Activated CD8-positive, alpha-beta memory T cell treated with anti-CD3 and anti-CD28 coated beads, Interleukin-2, amount 50 U/mL, for 24 hours (primary cell): ENCODE results near the gene KREMEN2.
"Not testable (repeated sequence)": the region's sequence is repeated elsewhere in the genome, so short reads cannot be mapped to it uniquely, and the experiment has no call there.

Experiments
- DNase-seq: peaks from one replicate; pipeline ENCODE4 v3.0.0-alpha.2; 2020; ENCODE audit errors: extremely low read depth

The KREMEN2 gene

DNA sequence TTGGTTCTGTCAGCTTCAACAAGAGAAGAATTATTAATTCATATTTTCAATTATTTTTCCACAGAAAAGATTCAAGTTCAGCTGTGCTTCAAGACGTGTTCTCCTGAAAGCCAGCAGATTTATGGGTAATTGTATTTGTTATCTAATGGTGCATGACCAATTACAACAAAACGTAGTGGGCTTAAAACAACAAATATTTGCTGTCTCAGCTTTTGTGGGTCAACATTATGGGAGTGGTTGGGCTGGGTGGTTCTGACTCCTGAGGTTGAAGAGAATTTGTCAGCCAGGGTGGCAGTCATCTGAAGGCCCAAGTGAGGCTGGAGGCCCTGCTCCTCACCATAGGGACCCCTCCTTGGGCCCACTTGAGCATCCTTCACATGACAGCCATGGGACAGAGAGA is 24.1 kb upstream of the KREMEN2 start:
- no peak for DNase-seq

GRCh38 chr16:2942045-2942444 is 22.0 kb upstream of the KREMEN2 start:
- DNase-seq: no peak

GRCh38 chr16:2943716-2944115 is 20.4 kb upstream of the KREMEN2 start:
- not testable (repeated sequence) for DNase-seq

DNA sequence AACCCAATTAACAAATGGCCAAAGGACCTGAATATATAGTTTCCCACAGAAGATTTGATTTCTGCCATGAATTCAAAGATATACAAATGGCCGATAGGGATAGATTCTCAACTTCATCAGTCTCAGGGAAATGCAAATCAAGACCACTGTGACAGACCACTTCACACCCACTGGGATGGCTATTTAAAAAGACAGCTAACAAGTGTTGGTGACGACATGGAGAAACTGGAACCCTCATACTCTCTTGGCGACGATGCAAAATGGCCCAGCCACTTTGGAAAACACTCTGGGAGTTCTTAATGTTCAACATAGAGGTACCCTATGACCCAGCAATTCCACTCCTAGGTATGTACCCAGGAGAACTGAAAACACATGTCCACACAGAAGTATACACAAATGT is 17.4 kb upstream of the KREMEN2 start:
- DNase-seq: no peak

DNA sequence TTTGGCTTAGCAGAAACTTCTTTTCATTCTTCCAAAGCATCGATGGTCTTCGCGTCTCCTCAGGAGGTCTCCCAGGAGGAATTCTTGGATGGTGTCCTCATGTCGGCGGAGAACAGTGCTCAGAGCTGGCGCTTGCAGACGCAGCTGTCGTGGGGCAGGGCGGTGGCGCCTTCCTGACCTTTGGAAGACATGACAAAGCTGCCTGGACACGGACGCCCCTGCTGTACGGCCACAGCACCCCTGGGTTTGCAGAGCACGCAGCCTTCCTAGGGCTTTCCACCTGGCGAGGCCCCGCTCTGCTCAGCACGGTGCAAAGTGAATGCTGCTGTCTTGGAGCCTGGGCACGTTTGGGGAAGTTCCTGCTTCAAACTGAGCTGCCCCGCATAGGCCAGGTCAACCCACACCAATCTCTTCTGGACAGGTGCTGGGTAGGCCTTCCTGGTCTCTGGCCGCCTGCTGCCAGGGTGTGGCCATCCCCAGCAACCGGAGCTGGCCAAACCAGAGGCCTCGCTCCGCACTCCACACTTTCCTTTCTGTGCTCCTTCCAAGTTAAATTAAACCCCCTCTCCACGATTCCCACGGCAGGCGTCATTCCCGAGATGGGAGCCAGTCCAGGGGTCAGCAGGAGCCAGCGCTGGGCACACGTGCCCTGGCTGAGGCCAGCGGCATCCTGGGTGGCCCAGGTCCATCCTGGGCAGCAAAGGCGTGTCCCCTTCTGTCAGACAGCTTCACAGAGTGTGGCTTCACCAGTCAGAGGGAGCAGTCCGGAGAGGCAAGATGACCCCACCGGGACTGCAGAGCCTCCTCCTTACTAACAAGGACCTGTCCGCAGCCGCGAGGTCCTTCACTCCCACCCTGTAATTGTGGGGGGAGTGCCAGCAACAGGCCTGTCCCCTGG is 15.0 kb upstream of the KREMEN2 start:
- no peak for DNase-seq

- no peak for DNase-seq
Observed at GRCh38 chr16:2949705-2950352, 14.2 kb upstream of the KREMEN2 start.

DNA sequence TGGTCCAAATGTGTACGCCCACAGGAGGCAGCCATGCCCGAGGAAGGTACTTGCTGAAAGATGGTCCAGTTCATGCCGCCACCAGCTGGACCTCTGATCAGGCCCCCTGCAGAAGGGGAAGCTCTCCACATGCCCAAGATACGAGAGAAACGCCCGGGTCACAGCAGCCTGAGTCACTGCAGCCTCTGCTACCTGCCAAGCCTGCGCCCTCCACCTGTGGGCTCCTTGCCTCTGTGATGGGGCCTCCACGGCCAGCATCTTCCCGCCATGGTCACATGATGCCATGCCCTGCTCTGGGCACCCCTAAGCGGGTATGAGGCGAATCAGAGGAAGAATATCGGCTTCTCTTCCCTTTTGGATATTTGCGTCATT is 13.7 kb upstream of the KREMEN2 start:
- DNase-seq: no peak

GRCh38 chr16:2950773-2951172 is 13.3 kb upstream of the KREMEN2 start:
- DNase-seq: no peak

DNA sequence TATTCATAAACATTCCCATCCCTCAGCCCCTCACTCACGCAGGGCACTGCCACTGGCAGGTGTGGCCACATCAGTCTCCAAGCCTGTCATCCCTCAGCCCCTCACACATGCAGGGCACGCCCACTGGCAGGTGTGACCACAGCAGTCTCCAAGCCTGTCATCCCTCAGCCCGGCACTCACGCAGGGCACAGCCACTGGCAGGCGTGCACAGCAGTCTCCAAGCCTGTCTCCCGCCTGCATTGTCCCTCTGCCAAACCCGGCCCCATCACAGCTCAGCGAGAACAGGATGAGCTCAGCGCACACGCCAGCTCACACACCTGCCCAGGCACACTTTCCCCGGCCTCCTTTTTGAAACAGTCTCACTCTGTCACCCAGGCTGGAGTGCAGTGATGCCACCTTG is 11.4 kb upstream of the KREMEN2 start:
- DNase-seq: no peak

DNA sequence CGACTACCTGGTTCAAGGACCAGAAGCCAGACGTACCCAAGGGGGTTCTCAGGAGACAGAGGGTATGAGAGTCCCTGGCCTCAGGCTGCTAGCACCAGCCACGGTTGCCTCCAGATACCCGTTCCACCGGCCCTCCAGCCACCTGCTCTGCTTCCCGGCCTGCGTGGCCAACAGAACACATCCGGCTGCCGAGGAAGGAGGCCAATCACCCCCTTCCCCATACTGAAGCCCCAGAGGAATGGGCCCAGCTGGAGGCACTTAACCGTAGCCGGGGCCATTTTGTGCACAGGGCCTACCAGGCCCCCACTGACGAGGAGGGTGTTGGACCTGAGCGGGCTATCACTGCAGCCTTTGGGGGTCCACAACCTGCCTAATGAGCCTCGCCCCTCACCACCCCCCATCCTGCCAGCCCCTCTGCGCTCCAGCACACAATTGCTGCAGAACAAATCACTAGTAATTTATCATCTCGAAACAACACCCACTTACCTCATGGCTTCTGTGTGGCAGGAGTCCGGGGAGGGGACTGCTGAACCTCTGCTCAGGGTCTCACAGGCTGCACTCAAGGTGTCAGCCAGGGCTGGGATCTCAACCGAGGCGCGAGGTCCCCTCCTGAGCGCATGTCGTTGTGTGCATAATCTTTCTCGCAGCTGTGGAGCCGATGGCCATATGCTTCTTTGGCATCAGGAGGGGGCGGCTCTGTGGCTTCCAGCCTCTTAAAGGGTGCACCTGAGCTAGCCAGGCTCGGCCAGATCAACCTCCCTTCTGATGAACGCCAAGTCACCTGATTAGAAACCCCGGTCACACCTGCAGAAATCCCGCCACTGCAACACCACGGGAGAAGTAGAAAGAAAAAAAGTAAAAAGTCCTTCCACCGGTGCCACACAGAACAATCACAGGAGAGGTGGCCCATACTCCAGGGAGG is 10.1 kb upstream of the KREMEN2 start:
- no peak for DNase-seq

GRCh38 chr16:2954656-2955381 is 9.3 kb upstream of the KREMEN2 start:
- DNase-seq: no peak

DNA sequence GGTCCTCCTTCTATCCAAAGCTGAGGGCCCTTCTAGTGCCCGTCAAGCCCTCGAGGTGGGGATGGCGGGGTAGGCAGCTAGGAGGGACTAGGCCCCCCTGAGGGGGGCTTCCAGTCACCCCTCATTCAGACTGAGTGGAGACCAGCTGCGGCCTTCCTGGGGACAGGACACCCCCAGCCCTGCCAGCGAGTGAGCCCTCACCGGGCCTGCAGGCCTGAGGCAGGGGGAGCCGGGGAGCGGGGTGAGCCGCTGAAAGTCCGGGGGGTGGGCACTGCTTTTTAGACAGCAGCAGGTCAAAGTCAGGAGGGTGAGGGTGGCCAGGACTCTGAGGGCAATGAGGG is 8.7 kb upstream of the KREMEN2 start:
- DNase-seq: no peak

DNA sequence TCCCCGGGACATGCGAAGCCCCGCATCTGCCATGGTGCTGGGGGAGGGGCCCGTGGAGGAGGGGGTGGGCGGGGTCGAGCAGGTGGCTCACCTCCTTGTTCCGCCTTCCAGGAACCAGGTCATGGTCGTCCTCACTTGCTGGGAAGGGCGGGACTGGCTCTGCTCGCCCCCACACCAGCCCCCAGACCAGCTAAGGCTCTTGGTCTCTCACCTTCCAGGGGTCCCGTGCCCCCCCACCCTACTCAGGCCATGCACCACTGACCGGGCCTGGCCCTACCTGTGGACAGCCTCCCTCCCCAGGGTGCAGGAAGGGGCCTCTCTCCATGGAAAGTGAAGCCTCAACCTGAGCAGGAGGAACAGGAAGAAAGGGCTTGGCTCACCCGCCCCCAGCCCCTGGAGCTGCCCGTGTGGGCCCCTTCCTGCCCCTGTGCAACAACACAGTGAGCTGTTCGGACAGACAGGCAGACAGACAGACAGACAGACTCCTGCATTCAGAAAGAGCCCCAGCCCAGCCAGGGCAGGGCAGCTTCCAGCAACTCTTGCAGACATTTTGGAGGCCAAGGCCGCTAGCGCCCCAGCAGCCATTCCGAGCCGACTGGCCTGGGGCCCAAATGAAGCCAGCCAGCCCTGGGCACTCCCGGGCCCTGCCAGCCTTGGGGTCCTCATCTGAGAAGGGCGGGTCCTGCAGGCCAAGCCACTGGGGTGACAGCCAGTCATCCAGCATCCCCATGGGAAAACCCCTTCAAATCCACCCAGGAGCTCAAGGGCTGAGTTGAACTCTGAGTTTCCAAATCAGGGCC is 8.1 kb upstream of the KREMEN2 start:
- no peak for DNase-seq

DNA sequence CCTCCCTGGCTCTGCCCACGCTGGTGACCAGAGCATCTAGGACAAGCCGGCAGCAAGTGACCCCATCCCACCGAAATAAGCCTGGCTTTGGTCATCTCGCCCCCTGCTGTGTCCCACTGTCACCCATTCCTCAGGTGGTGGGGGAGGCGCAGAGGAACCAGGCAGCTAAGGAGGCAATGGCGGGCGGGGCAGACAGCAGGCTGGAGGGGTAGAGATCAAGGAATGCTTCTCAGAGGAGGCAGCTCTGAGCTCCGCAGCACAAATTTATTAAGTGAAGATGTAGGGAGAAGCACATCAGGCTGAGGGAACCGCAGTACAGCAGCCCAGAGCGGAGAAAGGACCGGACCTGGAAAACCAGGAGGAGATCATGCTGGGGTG is 7.5 kb upstream of the KREMEN2 start:
- DNase-seq: no peak

DNA sequence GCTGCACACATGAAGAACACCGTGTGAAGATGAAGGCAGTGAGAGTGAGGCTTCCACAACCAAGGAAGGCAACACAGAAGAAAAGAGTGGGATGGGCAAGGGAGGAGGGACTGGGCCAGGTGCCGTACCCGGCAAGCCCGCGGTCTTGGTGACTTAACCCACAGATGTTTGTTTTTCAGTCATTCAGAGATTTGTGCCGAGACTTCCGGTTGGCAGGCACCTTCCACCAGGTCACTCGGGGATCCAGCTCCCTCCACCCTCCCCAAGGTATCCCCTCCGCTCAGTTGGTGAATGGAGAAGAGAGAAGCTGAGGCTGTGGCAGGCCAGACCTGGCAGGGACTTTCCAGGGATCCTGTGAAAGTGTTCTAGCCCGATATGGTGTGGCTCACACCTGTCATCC is 4.9 kb upstream of the KREMEN2 start:
- DNase-seq: no peak

- DNase-seq: no peak
Observed at GRCh38 chr16:2960183-2961010, 3.7 kb upstream of the KREMEN2 start.

DNA sequence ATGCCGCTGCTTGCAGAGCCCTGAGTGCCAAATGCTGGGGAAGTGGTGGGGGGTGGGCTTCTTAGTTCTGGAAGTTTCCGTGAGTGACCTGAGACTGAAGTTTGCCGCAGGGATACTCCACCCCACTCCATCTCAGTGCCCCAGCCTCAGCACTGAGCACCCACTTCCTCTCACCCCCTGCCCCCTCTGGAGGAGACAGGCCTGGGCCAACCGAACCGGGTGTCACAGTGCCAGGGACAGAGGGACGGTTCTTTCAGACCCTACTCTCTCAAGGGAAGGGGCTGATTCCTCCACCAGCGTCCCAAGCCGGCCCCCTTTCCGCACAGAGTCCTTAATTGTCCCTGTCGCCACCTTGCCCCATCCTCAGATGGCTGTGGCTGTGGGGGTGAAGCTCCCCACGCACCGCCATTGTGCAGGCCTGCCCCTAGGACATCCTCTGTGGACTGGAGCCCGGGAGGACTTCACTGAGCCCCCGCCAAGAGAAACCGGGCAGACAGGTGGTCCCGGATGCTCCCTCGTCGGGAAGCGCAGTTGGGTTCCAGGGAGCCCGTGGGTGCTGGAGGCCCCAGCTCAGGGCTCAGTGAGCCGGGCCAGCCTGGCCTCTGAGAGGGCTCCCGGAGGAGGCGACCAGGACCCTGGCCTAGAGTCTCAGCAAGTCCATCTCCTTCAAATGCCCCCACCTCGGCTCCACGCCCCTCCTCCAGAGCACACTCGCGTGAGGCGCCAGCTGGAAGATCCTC is 1.6 kb upstream of the KREMEN2 start:
- DNase-seq: no peak

DNA sequence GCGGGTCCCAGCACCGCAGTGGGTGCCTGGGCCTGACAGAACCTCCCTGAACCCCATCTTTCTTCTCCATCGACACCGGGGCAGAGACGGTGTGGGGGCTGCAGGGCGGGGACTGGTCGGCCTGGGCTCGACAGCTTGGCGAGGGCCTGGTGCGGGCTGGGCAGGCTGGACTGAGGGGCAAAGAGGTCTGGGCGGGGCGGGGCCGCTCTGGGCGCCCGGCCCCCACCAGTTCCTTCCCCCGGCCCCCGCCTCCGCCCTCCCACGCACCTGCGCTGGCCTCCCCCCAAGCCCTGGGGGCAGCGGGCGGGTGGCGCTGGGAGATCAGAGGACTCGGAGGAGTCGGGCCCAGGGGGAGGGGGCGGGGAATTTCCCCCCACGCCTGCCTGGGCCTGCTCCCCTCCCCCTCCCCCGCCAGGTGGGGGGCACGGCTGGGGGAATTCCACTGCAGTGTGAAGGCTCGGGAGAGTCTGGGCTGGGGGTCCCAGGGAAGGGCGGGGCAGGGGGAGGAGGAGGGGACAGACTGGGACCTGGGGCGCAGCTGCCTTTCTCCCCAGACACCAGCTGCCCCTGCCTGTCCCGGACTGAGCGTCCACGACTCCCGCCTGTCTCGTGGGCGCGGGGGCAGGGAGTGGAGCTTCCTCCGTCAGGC is 877 bp upstream of the KREMEN2 start:
- no peak for DNase-seq
